AG04450 (cell line): ENCODE results near the gene SLC8B1. TPM values are rescaled to one million over a fixed set of nuclear protein-coding genes. Genes with fewer than 3 reads are reported as not detected.

Experiments used
- CTCF ChIA-PET: fragments of 300-600, 350-600 bp; formaldehyde crosslinking; extraction: SDS; loops from one replicate; lab custom pipeline; 2022; ENCODE audit warnings: antibody characterized with exemption, inconsistent platforms; lab: Charles Lee
- POLR2A ChIA-PET: fragments of 350-600 bp; formaldehyde crosslinking; extraction: SDS; loops from one replicate; lab custom pipeline; 2021; ENCODE audit warnings: antibody characterized with exemption, inconsistent platforms; lab: Yijun Ruan, JAX
- DNase-seq: peaks from one replicate; pipeline ENCODE4 v3.0.0-alpha.2; 2011; ENCODE audit warnings: low read depth, low spot score
- H3K27ac ChIP-seq: one replicate; pipeline ENCODE4 v1.5.1; 2012; ENCODE audit warnings: low read depth, low read length, control low read depth
- H3K27me3 ChIP-seq: one replicate; pipeline ENCODE4 v1.6.0; 2012; ENCODE audit warnings: low read length; ENCODE audit not compliant: control insufficient read depth, insufficient read depth
- H3K4me3 ChIP-seq: 2 replicates; pipeline ENCODE4 v1.5.1; 2011; ENCODE audit warnings: mild to moderate bottlenecking, low read depth, low read length, control low read depth
- H3K9me3 ChIP-seq: 2 replicates; pipeline ENCODE4 v1.5.1; 2012; ENCODE audit warnings: low read length; ENCODE audit not compliant: control insufficient read depth, insufficient read depth
- polyA plus RNA-seq: library from polyadenylated mRNA; depleted of rRNA; stranded (reverse); fragments of >200 nt; gene quantifications from 2 replicates; pipeline ENCODE4 v1.2.3, GENCODE V29; 2011
- TF ChIP-seq, protein P1 (sequence below): IDR thresholded peaks from 2 replicates; pipeline ENCODE4 v1.5.1; 2011; ENCODE audit warnings: low read depth, low read length, control low read depth, inconsistent platforms

Gene SLC8B1
- polyA plus RNA-seq, 1 experiment: 12.1 TPM

- DNase-seq: no peak
- H3K9me3 ChIP-seq: no peaks in the 10 kb centered on the region; the same call in 1 of the 2 replicates
- CTCF ChIA-PET: no interaction called here
- H3K4me3 ChIP-seq: no peak overlapping the region
- POLR2A ChIA-PET: no interaction called here
- H3K27ac ChIP-seq: no peak overlapping the region
- H3K27me3 ChIP-seq: no peaks in the 10 kb centered on the region
- TF ChIP-seq, protein P1, sequence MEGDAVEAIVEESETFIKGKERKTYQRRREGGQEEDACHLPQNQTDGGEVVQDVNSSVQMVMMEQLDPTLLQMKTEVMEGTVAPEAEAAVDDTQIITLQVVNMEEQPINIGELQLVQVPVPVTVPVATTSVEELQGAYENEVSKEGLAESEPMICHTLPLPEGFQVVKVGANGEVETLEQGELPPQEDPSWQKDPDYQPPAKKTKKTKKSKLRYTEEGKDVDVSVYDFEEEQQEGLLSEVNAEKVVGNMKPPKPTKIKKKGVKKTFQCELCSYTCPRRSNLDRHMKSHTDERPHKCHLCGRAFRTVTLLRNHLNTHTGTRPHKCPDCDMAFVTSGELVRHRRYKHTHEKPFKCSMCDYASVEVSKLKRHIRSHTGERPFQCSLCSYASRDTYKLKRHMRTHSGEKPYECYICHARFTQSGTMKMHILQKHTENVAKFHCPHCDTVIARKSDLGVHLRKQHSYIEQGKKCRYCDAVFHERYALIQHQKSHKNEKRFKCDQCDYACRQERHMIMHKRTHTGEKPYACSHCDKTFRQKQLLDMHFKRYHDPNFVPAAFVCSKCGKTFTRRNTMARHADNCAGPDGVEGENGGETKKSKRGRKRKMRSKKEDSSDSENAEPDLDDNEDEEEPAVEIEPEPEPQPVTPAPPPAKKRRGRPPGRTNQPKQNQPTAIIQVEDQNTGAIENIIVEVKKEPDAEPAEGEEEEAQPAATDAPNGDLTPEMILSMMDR: no peak
Observed at GRCh38 chr12:113268136-113268535, 66.8 kb downstream of the SLC8B1 start.

DNA sequence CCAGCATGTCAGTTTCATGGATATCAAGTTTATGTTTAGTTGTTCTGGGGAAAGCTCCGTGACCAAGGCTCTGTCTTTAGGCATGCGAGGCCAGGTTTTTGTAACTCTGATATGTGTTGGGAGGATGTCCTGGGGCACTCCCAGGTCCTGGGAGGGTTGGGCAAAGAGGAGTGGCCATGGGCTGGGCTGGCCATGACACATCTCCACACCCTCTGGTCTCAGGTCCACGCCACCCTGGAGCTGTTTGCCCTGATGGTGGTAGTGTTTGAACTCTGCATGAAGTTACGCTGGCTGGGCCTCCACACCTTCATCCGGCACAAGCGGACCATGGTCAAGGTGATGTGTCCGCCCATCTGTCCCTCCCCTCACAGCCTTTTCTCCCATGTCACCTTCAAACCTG lies 67.3 kb downstream of the SLC8B1 start:
- Histone ChIP-seq H3K27me3 (no peaks in the 10 kb centered on the region), H3K4me3 (no peak overlapping the region), H3K27ac (no peak overlapping the region), H3K9me3 (no peaks in the 10 kb centered on the region; the same call in 1 of the 2 replicates)
- TF ChIP-seq, protein P1: no peak
- DNase-seq: no peak
- CTCF ChIA-PET: no interaction called here
- POLR2A ChIA-PET: no interaction called here

DNA sequence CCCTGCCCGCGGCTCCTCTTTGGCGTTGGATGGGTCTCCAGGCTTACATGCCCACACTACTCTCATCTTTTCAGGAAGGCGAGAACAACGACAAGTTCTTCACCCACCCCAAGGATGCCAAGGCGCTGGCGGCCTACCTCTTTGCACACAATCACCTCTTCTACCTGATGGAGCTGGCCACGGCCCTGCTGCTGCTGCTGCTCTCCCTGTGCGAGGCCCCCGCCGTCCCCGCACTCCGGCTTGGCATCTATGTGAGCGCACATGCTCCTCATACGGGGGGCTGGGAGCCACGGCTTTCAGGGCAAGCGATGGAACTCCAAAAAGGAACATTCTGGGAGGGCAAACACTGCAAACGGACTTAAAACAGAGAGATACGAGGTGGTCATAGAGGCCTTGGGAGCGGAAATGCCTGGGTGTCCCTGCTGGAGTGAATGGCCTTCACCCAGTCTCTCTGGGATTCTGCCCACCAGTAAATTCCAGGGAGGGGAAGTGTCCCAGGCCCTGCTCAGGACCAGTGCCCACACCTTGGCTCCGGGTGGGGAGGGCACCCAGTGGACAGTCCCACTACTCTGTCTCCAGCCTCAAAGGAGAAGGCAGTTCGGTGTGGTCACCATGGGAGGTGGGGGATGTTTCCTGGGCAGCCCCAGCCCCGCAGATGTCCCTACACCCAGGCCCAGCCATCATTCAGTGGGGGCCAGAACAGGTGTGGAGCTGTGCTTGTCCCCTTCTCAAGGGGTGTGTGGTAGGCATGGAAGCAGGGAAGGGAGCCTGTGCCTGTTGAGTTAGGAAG lies 68.6 kb downstream of the SLC8B1 start:
- Histone ChIP-seq H3K27me3 (no peaks in the 10 kb centered on the region), H3K9me3 (no peaks in the 10 kb centered on the region; the same call in 1 of the 2 replicates)
- TF ChIP-seq, protein P1: no peak

DNA sequence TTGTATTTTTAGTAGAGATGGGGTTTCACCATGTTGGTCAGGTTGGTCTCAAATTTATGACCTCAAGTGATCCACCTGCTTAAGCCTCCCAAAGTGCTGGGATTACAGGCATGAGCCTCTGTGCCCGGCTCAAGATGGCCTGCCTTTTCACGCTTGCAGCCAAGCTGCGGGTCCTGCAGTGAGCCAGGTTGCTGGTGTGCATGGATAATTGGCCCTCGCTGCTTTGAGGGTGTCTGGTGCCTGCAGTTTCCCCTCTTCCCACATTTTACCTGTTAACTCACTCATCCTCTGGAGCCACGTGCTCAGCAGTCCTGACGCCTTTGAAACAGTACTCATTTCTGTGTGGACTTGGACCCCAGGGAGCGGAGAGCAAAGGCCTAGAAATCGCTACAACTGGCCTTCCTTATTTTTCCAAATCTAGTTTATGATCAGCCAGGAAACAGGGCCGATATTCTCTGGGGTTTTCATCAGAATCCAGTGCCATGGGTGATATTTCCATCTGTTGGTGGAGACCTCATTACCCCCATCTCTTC lies 71.4 kb downstream of the SLC8B1 start:
- Histone ChIP-seq H3K27me3 (no peaks in the 10 kb centered on the region), H3K27ac (no peak overlapping the region), H3K4me3 (no peak overlapping the region), H3K9me3 (no peaks in the 10 kb centered on the region; the same call in 1 of the 2 replicates)
- POLR2A ChIA-PET: no interaction called here
- no peak for DNase-seq
- TF ChIP-seq, protein P1: no peak
- CTCF ChIA-PET: no interaction called here

More for the DNA sequence above, 68.6 kb downstream of the SLC8B1 start:
- DNase-seq: no peak
- CTCF ChIA-PET: no interaction called here
- Histone ChIP-seq H3K4me3 (no peak overlapping the region), H3K27ac (no peak overlapping the region)
- POLR2A ChIA-PET: no interaction called here

- ChIA-PET CTCF (no interaction called here), POLR2A (no interaction called here)
- no peak for DNase-seq
- H3K27me3 ChIP-seq: no peaks in the 10 kb centered on the region
- H3K4me3 ChIP-seq: no peak overlapping the region
- no peaks in the 10 kb centered on the region; the same call in 1 of the 2 replicates for H3K9me3 ChIP-seq
- TF ChIP-seq, protein P1: no peak
- H3K27ac ChIP-seq: no peak overlapping the region
Observed at GRCh38 chr12:113262710-113263109, 72.2 kb downstream of the SLC8B1 start.
